Breast epithelium (tissue), 4 donors: ENCODE results near the gene CCNE1. TPM values are rescaled to one million over a fixed set of nuclear protein-coding genes. Genes with fewer than 3 reads are reported as not detected.
A peak's percentile ranks its signal among the peaks of the same experiment; 100 is the strongest.

Experiments used
- DNase-seq, 2 donors: peaks; one replicate each; pipeline ENCODE4 v3.0.0-alpha.2; 2019; ENCODE audit warnings: low spot score in 2 of 2
- H3K27ac ChIP-seq, 2 donors: fragments of 200-600 bp; sonication (generic) in 1 of 2; one replicate each; pipeline ENCODE4 v1.5.1; 2016 to 2019; ENCODE audit warnings: mild to moderate bottlenecking in 1 of 2
- H3K27me3 ChIP-seq, 2 donors: fragments of 200-600 bp; sonication (generic) in 1 of 2; one replicate each; pipeline versions ENCODE4 v1.5.1 to v1.6.0; 2017 to 2019; ENCODE audit warnings: control low read depth in 1 of 2, mild to moderate bottlenecking in 1 of 2
- H3K36me3 ChIP-seq: fragments of 200-600 bp; one replicate; pipeline ENCODE4 v1.5.1; 2019
- H3K4me1 ChIP-seq, 2 donors: fragments of 200-600 bp; sonication (generic); one replicate each; pipeline ENCODE4 v1.5.1; 2016 to 2019; ENCODE audit warnings: control low read depth in 1 of 2
- H3K4me3 ChIP-seq, 3 donors: fragments of 200-600 bp; sonication (generic); 1 replicate in 2 of 3; 2 replicates in 1 of 3; pipeline ENCODE4 v1.5.1; 2016 to 2019; ENCODE audit warnings: mild to moderate bottlenecking in 3 of 3, moderate library complexity in 2 of 3
- H3K9me3 ChIP-seq, 2 donors: fragments of 200-600 bp; sonication (generic) in 1 of 2; one replicate each; pipeline ENCODE4 v1.5.1; 2016 to 2019; ENCODE audit warnings: control low read depth in 1 of 2
- CTCF ChIP-seq, 3 donors: fragments of 450-650 bp; IDR thresholded peaks; one replicate each; pipeline ENCODE4 v1.5.1; 2016 to 2017; ENCODE audit warnings: antibody characterized with exemption in 3 of 3, mild to moderate bottlenecking in 3 of 3, moderate library complexity in 3 of 3
- POLR2A ChIP-seq: fragments of 450-650 bp; IDR thresholded peaks from one replicate; pipeline ENCODE4 v1.6.1; 2016; ENCODE audit warnings: antibody characterized with exemption, mild to moderate bottlenecking, moderate library complexity
- POLR2AphosphoS5 ChIP-seq, 3 donors: sonication (generic); formaldehyde crosslinking; IDR thresholded peaks; one replicate each; pipeline ENCODE4 v1.6.1; 2017; ENCODE audit warnings: antibody characterized with exemption in 3 of 3
- intact Hi-C: fragments of 100-400 bp; cut with DNase I; formaldehyde crosslinking; loops from one replicate; pipeline ENCODE4 v1.15.1; 2023; ENCODE audit warnings: low total_unique reads
- total RNA-seq, 3 donors: library from RNA; depleted of rRNA; stranded (reverse); fragments of >200 nt; gene quantifications; one replicate each; pipeline ENCODE4 v1.1.0, GENCODE V29; 2016

The CCNE1 gene
- total RNA-seq, 3 donors from 2014 or later, result 0.33 to 2.1 (median 1.5) TPM

GRCh38 chr19:29840066-29840950, 28.5 kb downstream of the CCNE1 start:
- H3K36me3 ChIP-seq, result no peaks in the 10 kb centered on the region
- intact Hi-C loops, result no loop called here

DNA sequence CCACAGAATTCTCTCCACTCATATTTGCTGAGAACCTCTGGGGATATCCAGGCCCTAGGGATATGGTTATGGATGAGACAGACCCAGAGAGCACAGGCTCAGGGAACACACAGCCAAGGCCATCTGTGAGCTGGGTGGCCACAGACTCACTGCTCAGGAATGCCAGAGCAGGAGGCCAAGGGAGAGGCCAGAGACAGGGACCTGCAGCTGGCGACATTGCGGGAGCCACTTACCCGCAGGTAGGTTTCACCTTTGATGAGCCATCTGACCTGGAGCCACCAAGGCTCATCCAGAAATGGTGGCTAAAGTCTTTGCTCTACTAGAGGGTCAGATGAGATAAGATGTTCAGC, 29.4 kb downstream of the CCNE1 start:
- intact Hi-C loops, result no loop called here
- DNase-seq, result no peak
- Histone ChIP-seq H3K4me1 (no peaks in the 10 kb centered on the region), H3K9me3 (no peaks in the 10 kb centered on the region), H3K36me3 (no peaks in the 10 kb centered on the region), H3K4me3 (no peak overlapping the region), H3K27me3 (peaks cover 0 to 18% of the 10 kb centered on the region in 2 donors), H3K27ac (no peak overlapping the region)
- TF ChIP-seq POLR2AphosphoS5 (IDR thresholded peaks at IDR 0.05), result no peak

More at GRCh38 chr19:29840066-29840950, 28.5 kb downstream of the CCNE1 start:
- peaks cover 0 to 18% of the 10 kb centered on the region in 2 donors for H3K27me3 ChIP-seq
- TF ChIP-seq POLR2A (no peak), POLR2AphosphoS5 (IDR thresholded peaks at IDR 0.05) (no peak), CTCF (IDR thresholded peaks at IDR 0.05) (no peak)
- DNase-seq, result no peak
- H3K4me3 ChIP-seq, result peak overlapping the region in 1 of 3 donors; percentile 5
- H3K9me3 ChIP-seq, result no peaks in the 10 kb centered on the region
- H3K4me1 ChIP-seq, result no peaks in the 10 kb centered on the region
- H3K27ac ChIP-seq, result no peak overlapping the region

- H3K4me3 ChIP-seq, result no peak overlapping the region
- no peak for TF ChIP-seq CTCF (IDR thresholded peaks at IDR 0.05)
- no peak for TF ChIP-seq POLR2AphosphoS5 (IDR thresholded peaks at IDR 0.05)
- H3K9me3 ChIP-seq, result no peaks in the 10 kb centered on the region
- intact Hi-C loops, result no loop called here
- H3K4me1 ChIP-seq, result no peaks in the 10 kb centered on the region
- no peak overlapping the region for H3K27ac ChIP-seq
- H3K36me3 ChIP-seq, result no peaks in the 10 kb centered on the region
- no peak for DNase-seq
- H3K27me3 ChIP-seq, result peaks cover 0 to 18% of the 10 kb centered on the region in 2 donors
Measured at GRCh38 chr19:29841559-29842367, 30.0 kb downstream of the CCNE1 start.

DNA sequence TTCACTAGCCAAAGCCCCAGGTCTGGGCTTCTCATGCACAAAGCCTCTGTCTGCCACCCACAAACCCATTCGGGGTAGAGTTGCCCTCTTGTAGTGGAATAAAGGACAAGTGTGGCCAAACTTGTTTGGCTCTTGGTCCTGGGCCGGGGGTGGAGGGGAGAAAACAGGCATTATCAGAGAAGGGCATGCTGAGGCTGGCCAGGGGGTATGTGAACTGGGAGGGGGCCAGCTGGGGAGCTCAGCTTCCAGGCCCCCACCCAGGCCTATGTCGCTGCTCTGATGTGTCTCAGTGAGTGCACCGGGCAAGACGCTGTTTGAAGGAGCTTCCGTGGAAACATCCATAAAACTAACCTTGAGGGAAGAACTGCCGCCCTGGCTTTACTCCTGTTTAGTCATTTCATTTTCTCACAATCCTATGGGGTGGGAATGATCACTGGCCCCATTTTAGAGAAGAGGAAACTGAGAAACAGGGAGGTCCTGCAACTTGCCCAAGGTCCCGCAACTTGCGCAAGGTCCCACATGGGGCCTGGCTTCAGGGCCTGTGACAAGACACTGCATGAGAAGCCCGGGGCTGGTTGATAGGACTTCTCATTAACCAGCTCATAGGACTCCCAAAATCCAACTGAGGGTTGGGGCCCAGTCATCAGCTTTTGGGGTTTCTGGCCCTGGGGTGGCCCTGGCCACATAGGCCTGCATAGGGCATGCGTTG, 30.8 kb downstream of the CCNE1 start:
- Histone ChIP-seq H3K9me3 (no peaks in the 10 kb centered on the region), H3K36me3 (no peaks in the 10 kb centered on the region), H3K4me3 (peak overlapping the region in 1 of 3 donors; percentile 88), H3K27me3 (peaks cover 0 to 17% of the 10 kb centered on the region in 2 donors), H3K27ac (no peak overlapping the region), H3K4me1 (no peaks in the 10 kb centered on the region)
- DNase-seq, result no peak
- TF ChIP-seq POLR2A (no peak), CTCF (IDR thresholded peaks at IDR 0.05) (no peak), POLR2AphosphoS5 (IDR thresholded peaks at IDR 0.05) (no peak)
- intact Hi-C loops, result no loop called here

DNA sequence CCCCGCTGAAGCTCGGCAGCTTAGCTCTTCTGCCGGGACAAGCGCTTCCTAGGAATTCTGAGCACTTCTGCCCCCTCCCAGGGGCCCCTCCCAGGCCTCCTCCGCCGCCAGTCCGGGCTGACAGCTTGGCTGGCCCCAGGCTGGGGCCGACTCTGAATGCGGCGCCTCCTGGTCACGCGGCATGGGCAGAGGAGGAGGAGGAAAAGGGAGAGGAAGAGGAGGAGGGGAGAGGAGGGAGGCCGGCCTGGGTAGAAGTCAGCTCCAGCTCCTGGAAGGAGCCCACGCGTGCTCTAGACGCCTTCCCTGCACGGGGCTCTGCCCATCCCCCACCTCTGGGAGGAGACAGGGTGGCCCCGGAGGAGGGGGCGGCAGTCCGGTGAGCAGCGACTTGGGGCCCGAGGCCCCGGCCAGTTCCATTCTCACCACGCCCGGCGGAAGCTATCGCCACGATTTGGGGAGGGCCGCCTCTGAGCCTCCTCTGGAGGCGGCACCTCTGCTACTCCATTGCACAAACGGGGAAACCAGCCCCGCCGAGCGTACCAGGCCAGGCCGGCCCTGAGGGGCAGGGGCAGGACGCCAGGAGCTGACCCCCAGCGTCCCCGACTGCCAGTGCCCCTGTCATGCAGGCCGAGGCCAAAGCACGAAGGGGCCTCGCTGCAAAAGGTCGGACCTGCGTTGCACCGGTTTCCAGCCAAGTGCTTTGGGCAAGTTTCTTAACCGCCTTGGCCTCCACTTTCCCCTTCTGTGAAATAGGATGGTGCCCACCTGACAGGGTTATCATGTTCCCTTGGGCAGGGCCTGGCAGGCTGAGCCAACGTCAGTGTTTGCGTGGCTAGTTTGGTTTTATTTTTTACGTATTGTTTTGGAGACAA, 31.6 kb downstream of the CCNE1 start:
- no peak overlapping the region for H3K27ac ChIP-seq
- H3K4me1 ChIP-seq, result no peaks in the 10 kb centered on the region
- H3K4me3 ChIP-seq, result peak overlapping the region; percentile 55 to 88 (median 76)
- no peaks in the 10 kb centered on the region for H3K9me3 ChIP-seq
- DNase-seq, result no peak
- no peak for TF ChIP-seq POLR2AphosphoS5 (IDR thresholded peaks at IDR 0.05)
- no peak for TF ChIP-seq CTCF (IDR thresholded peaks at IDR 0.05)
- TF ChIP-seq POLR2A, result no peak
- intact Hi-C loops, result no loop called here
- peaks cover 0 to 15% of the 10 kb centered on the region in 2 donors for H3K27me3 ChIP-seq
- H3K36me3 ChIP-seq, result no peaks in the 10 kb centered on the region
